ENCODE results near the gene MBOAT2.

Gene MBOAT2

DNA sequence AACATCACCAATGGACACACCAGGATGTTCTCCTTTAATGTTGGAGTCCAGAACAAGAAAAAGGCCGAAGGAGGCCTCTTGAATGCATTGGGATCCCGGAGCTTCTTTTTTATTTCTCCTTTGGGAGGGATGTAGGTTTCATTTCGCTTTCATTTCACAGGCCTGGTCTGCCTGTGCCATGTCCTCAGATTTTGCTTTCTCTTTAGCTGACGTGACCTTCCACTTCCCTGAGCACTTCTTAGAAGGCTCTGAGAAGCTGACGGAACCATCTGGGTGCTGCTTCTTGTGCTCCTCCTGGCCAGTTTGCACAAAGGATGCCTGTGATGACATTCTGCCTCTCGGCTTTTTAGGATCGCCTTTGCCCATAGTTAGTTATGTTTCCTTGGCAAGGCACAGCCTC is 15.1 kb upstream of the MBOAT2 start:
- DNase-seq (ENCODE audit: extremely low spot score) = no peak
- TF ChIP-seq, protein P1, sequence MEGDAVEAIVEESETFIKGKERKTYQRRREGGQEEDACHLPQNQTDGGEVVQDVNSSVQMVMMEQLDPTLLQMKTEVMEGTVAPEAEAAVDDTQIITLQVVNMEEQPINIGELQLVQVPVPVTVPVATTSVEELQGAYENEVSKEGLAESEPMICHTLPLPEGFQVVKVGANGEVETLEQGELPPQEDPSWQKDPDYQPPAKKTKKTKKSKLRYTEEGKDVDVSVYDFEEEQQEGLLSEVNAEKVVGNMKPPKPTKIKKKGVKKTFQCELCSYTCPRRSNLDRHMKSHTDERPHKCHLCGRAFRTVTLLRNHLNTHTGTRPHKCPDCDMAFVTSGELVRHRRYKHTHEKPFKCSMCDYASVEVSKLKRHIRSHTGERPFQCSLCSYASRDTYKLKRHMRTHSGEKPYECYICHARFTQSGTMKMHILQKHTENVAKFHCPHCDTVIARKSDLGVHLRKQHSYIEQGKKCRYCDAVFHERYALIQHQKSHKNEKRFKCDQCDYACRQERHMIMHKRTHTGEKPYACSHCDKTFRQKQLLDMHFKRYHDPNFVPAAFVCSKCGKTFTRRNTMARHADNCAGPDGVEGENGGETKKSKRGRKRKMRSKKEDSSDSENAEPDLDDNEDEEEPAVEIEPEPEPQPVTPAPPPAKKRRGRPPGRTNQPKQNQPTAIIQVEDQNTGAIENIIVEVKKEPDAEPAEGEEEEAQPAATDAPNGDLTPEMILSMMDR (IDR thresholded peaks at IDR 0.05; ENCODE audit: control extremely low read depth, extremely low read depth, low read depth, missing control alignments) = no peak
- ChIA-PET POLR2A (no interaction called here), CTCF (interaction anchor here (1.2 to 1.7 kb wide), 2 partner anchors 14 to 35 kb away, joined by 3 to 6 read pairs; no protein-coding TSS in a partner anchor)

- TF ChIP-seq, protein P1 (IDR thresholded peaks at IDR 0.05; ENCODE audit: control extremely low read depth, extremely low read depth, low read depth, missing control alignments) = no peak
- ChIA-PET CTCF (interaction anchor here (1.2 to 1.9 kb wide), 3 partner anchors 9 to 13 kb away, joined by 3 to 6 read pairs (median 6); no protein-coding TSS in a partner anchor), POLR2A (no interaction called here)
- DNase-seq (ENCODE audit: extremely low spot score) = no peak
Observed at GRCh38 chr2:9018109-9018508, 14.6 kb upstream of the MBOAT2 start.

DNA sequence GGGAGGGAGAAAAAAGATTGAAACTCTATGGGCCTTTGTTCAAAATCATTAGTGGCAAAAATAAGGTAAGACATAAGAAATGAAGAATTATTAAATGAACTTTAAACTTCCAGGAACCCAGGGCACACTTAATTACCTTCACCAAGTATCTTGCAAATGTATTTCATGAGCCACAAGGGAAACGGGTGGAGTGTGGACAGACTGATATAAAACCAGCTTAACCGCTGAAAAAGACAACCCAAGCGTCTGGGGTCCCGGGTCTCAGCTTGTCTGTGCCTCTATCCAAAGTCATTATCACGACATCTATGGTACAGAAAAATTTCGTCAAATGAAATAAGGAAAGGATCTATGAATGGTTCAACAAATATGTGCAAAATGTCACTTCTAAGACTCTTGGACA is 13.9 kb upstream of the MBOAT2 start:
- CTCF ChIA-PET = interaction anchor here (1.1 to 1.9 kb wide), 3 partner anchors 10 to 43 kb away, joined by 3 to 6 read pairs (median 3); no protein-coding TSS in a partner anchor
- POLR2A ChIA-PET = no interaction called here
- DNase-seq (ENCODE audit: extremely low spot score) = no peak
- TF ChIP-seq, protein P1 (IDR thresholded peaks at IDR 0.05; ENCODE audit: control extremely low read depth, extremely low read depth, low read depth, missing control alignments) = no peak

- POLR2A ChIA-PET = no interaction called here
- TF ChIP-seq, protein P1 (IDR thresholded peaks at IDR 0.05; ENCODE audit: control extremely low read depth, extremely low read depth, low read depth, missing control alignments) = no peak
- DNase-seq (ENCODE audit: extremely low spot score) = no peak
- CTCF ChIA-PET = interaction anchor here (0.9 kb wide), 1 partner anchor 47 kb away, joined by 3 read pairs; no protein-coding TSS in a partner anchor
Observed at GRCh38 chr2:9015998-9016397, 12.5 kb upstream of the MBOAT2 start.

DNA sequence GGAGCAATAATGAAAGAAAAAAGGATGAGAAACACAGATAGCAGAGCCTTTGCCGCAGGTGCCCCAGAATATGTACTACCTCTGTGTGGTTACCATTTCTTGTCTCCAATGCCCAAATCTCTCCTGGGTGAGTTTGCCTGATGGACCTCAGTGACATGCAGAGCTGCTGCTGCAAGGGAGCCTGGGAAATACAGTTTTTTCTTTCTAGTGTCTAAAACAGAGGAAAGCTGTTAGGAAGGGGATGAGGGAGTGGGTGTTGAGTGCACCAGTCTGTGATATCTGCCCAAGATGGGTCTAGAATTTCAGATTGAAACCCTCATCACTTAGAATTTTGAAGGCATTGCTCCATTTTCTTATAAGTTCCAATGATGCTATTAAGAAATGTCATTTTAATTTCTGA is 9.9 kb upstream of the MBOAT2 start:
- DNase-seq (ENCODE audit: extremely low spot score) = no peak
- TF ChIP-seq, protein P1 (IDR thresholded peaks at IDR 0.05; ENCODE audit: control extremely low read depth, extremely low read depth, low read depth, missing control alignments) = no peak
- CTCF ChIA-PET = interaction anchor here (1.5 to 1.6 kb wide), 2 partner anchors 26 to 140 kb away, joined by 3 read pairs; no protein-coding TSS in a partner anchor
- POLR2A ChIA-PET = no interaction called here

DNA sequence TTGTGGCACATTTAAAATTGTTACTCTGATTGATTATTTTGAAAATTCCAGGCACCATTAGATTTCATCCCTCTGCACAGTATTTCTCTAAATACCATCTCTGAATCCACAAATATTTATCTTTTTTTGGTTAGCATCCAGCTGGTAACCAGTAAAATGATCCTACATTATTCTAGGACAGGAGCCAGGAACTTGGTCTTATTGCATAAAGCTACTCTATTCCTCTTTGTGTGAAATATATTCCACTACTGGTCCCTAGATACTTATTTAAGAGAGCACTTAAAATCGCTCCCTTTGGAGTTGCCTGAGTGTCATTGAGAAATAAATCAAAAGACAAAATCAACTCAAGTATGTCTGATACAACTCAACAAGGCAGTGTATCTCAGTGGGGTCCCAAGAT is 7.4 kb upstream of the MBOAT2 start:
- TF ChIP-seq, protein P1 (IDR thresholded peaks at IDR 0.05; ENCODE audit: control extremely low read depth, extremely low read depth, low read depth, missing control alignments) = no peak
- DNase-seq (ENCODE audit: extremely low spot score) = no peak
- POLR2A ChIA-PET = no interaction called here
- CTCF ChIA-PET = no interaction called here

Data from GM10248 (cell line).